HepG2 (cell line): ENCODE results near the gene C1QTNF1. TPM values are rescaled to one million over a fixed set of nuclear protein-coding genes. Genes with fewer than 3 reads are reported as not detected.

ENCODE experiments used
- ELF1 ChIP-seq: sonication (generic); formaldehyde crosslinking; IDR thresholded peaks from 2 replicates; pipeline ENCODE4 v1.4.0; 2020; ENCODE audit warnings: missing genetic modification reagents
- FUBP1 ChIP-seq: sonication (generic); formaldehyde crosslinking; IDR thresholded peaks from 2 replicates; pipeline ENCODE4 v1.5.1; 2020; ENCODE audit warnings: missing genetic modification reagents, mild to moderate bottlenecking, borderline replicate concordance
- MAF1 ChIP-seq: sonication (generic); formaldehyde crosslinking; IDR thresholded peaks from 2 replicates; pipeline ENCODE4 v1.5.0; 2020; ENCODE audit warnings: missing genetic modification reagents, borderline replicate concordance
- PCBP1 ChIP-seq: fragments of 200-400 bp; formaldehyde crosslinking; IDR thresholded peaks from 2 replicates; pipeline ENCODE4 v1.6.1; 2017; ENCODE audit warnings: mild to moderate bottlenecking, low read depth, low read length, borderline replicate concordance
- RAD21 ChIP-seq: fragments of 450-650 bp; formaldehyde crosslinking; IDR thresholded peaks from 2 replicates; pipeline ENCODE4 v1.5.0; 2020; ENCODE audit warnings: mild to moderate bottlenecking
- RBM22 ChIP-seq: fragments of 200-400 bp; formaldehyde crosslinking; optimal IDR thresholded peaks from 2 replicates; pipeline ENCODE3; 2017; ENCODE audit warnings: mild to moderate bottlenecking, low read length, moderate library complexity
- RNF219 ChIP-seq: sonication (generic); formaldehyde crosslinking; IDR thresholded peaks from 2 replicates; pipeline ENCODE4 v1.5.0; 2020; ENCODE audit warnings: mild to moderate bottlenecking, missing genetic modification reagents
- SMAD9 ChIP-seq: sonication (generic); formaldehyde crosslinking; IDR thresholded peaks from 2 replicates; pipeline ENCODE4 v1.5.1; 2020; ENCODE audit warnings: mild to moderate bottlenecking, missing genetic modification reagents
- SYNCRIP ChIP-seq: fragments of 200-400 bp; formaldehyde crosslinking; IDR thresholded peaks from 2 replicates; pipeline ENCODE4 v1.6.1; 2018; ENCODE audit warnings: mild to moderate bottlenecking, low read depth, low read length; ENCODE audit not compliant: insufficient read depth
- THAP9 ChIP-seq: sonication (generic); formaldehyde crosslinking; IDR thresholded peaks from 2 replicates; pipeline ENCODE4; 2020; ENCODE audit warnings: missing genetic modification reagents, mild to moderate bottlenecking, borderline replicate concordance
- polyA plus RNA-seq, 8 experiments: library from polyadenylated mRNA; depleted of rRNA in 3 of 8; stranded (reverse) in 7 of 8; unstranded in 1 of 8; fragments of >200 nt; fragmentation: Illumina TruSeq in 4 of 8; extraction: Trizol in 4 of 8; gene quantifications; 2 replicates each; pipeline versions ENCODE4 v1.2.1 to v1.2.3, GENCODE V29; 2011 to 2016; ENCODE audit warnings: low read depth in 4 of 8, missing spikeins in 1 of 8, mixed read lengths in 1 of 8; ENCODE audit not compliant: insufficient read depth in 1 of 8
- total RNA-seq, 5 experiments: library from RNA; depleted of rRNA; stranded (reverse); fragments of >200 nt; fragmentation: Illumina TruSeq; extraction: Trizol; gene quantifications; 2 replicates each; pipeline ENCODE4 v1.2.3, GENCODE V29; 2016; ENCODE audit warnings: low read depth in 1 of 5

C1QTNF1 gene
- total and polyA plus RNA-seq, 2 of the 13 experiments (the other 11 are each of a cell fraction or from before 2014, with no cell fraction given), result 0.18 to 0.86 TPM

- TF ChIP-seq RNF219 (CRISPR knock-in tag) (no peak), PCBP1 (no peak), RAD21 (CRISPR knock-in tag) (peak; percentile 87), ELF1 (CRISPR knock-in tag) (no peak), SYNCRIP (no peak), MAF1 (CRISPR knock-in tag) (0 out of 2 replicates have a peak, but pooled peaks have one; percentile 18), SMAD9 (CRISPR knock-in tag) (0 out of 2 replicates have a peak, but pooled peaks have one; percentile 57), THAP9 (CRISPR knock-in tag) (0 out of 2 replicates have a peak, but pooled peaks have one; percentile 16), RBM22 (peak; percentile 52), FUBP1 (CRISPR knock-in tag) (no peak)
These were observed 63.6 kb downstream of the C1QTNF1 start (continued) for GRCh38 chr17:79087428-79088143.
